Retinal pigment epithelial cell (primary cell): Measurements from ENCODE around the gene SNRNP48.

Experiments
- DNase-seq: peaks from one replicate; pipeline ENCODE4 v3.0.0-alpha.2; 2010; ENCODE audit warnings: low read depth
- H3K4me3 ChIP-seq: 2 replicates; pipeline ENCODE4 v1.5.1; 2011; ENCODE audit warnings: mild to moderate bottlenecking, low read length, control low read depth, moderate library complexity
- TF ChIP-seq, protein P1 (sequence below): conservative IDR thresholded peaks from 2 replicates; pipeline ENCODE4 v1.5.1; 2011; ENCODE audit warnings: low read depth, low read length, control low read depth, inconsistent platforms

SNRNP48 gene

DNA sequence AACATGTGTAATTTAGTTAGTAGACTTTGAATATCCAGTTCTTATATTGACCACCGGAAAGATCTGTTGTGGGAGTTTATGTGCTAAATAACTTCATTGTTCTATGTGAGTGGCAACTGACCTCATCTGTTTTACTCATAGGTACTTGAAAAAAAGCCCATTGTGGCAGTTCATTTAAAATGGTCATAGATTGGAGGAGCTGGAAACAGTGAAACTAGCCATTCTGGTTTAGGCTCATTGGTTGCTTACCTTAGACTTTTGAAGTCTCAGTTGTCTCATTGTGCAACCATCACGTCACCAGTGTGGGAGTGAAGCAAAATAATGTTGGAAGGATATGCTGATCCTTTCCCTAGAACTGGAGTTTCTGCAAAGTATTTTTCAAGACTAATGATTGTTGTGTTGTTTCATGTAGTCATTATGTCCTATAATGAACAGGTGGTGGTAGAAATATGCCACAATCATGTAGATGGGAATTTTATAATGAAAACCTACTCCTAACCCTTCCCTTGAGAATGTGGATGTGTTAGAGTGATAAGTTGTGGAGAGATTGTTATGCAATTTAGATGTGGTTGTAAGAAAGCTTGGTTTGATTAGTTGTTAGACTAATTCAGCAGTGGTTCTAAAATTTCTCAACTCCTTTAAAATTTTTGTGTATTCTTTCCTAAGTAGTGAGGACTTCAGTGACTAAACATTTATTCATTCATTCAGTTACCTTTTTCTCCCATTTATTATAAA is 30.2 kb upstream of the SNRNP48 start:
- no peak for DNase-seq
- no peak overlapping the region for H3K4me3 ChIP-seq
- TF ChIP-seq, protein P1, sequence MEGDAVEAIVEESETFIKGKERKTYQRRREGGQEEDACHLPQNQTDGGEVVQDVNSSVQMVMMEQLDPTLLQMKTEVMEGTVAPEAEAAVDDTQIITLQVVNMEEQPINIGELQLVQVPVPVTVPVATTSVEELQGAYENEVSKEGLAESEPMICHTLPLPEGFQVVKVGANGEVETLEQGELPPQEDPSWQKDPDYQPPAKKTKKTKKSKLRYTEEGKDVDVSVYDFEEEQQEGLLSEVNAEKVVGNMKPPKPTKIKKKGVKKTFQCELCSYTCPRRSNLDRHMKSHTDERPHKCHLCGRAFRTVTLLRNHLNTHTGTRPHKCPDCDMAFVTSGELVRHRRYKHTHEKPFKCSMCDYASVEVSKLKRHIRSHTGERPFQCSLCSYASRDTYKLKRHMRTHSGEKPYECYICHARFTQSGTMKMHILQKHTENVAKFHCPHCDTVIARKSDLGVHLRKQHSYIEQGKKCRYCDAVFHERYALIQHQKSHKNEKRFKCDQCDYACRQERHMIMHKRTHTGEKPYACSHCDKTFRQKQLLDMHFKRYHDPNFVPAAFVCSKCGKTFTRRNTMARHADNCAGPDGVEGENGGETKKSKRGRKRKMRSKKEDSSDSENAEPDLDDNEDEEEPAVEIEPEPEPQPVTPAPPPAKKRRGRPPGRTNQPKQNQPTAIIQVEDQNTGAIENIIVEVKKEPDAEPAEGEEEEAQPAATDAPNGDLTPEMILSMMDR = no peak

DNA sequence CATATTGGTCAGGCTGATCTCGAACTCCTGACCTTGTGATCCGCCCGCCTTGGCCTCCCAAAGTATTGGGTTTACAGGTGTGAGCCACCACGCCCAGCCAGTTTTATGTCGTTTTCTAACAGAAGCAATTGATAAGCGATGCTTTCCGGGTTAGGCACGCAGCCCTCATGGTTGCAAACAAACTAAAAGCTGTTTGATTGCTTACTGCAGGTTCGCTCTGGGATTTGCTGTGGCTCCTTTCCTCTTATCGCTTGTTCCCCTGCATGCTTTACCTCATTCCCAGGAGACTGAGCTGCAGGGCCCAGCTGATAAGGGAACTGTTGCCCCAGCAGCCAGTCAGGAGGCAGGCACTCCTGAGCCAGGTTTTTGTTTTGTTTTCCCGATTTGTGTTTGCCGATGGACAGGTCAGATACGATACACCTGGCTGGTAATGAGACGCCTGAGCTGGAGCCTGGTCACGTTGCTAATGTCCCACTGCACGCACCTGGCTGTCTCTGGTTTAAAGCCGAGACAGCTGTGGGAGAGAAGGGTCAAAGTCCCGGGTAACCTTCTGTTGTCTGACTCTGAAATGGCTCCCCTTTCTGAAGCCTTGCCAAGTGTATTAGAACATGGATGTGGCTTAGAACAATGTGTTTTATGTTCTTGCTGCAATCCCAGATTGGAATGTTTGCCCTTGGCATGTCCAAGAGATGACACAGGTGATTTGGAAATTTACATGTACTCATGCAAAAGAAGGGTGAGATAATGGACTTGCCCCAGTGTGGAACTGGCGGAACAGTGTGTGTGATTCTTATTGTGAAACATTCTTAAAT is 28.6 kb upstream of the SNRNP48 start:
- DNase-seq = no peak
- no peak overlapping the region for H3K4me3 ChIP-seq
- TF ChIP-seq, protein P1 = no peak

DNA sequence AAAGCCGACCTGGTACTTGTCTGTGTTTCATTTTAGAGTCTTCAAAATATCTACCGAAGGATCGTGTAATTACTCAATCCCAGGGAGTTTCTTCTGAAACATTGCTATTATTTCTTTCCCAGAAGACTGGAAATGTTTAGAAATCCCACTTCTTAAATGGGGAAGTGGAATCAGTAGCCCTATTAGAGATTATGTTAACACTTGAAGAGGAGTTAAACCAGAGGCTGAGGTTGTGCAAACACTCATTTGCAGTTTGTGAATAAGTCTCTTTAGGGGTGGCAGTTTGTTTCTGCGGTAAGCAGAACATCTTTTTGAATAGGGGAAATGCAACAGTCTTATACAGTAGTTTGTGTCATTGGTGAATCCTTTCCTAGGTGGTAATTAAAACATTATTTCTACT is 27.2 kb upstream of the SNRNP48 start:
- no peak overlapping the region for H3K4me3 ChIP-seq
- no peak for DNase-seq
- TF ChIP-seq, protein P1 = no peak

DNA sequence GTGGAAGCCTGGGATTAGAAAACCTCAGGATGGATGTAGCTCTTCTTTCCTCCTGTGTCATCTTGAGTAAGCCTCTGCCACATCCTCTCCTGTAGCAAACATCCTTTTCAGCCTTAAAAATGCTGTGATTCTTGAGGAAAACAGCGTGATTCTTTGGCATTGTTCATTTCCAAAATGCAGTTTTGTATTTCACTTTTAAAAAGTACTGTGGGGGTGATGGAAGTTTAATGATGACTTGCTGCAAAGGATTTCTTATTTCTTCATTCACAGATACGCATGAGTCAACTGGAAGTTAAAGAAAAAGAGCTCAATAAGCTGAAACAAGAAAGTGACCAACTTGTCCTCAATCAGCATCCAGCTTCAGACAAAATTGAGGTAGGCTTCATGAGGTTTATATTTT is 23.9 kb upstream of the SNRNP48 start:
- DNase-seq = no peak
- TF ChIP-seq, protein P1 = no peak
- no peak overlapping the region for H3K4me3 ChIP-seq

DNA sequence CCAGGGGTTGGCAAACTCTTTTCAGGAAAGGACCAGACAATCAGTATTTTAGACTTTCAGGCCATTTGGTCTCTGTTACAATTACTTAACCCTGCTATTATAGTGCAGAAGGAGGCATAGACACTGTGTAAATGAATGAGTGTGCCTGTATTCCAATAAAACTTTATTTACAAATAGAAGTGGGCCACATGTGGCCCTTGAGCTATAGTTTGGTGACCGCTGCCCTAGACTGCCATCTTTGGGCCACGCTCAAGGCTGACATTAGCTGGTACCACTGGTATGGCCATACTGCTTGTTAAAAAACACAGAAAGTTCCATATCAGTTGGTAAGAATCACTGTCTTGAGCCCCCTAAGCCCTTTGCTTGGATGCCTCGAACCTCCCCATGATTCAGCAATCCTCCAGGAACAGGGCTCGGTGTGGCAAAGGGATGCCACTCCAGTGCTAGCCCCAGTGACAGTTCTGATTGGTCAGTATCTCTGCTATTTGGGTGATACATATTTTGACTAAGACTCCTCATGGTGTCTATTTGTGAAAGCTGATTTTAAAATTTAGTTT is 23.3 kb upstream of the SNRNP48 start:
- H3K4me3 ChIP-seq = no peak overlapping the region
- DNase-seq = no peak
- TF ChIP-seq, protein P1 = no peak

DNA sequence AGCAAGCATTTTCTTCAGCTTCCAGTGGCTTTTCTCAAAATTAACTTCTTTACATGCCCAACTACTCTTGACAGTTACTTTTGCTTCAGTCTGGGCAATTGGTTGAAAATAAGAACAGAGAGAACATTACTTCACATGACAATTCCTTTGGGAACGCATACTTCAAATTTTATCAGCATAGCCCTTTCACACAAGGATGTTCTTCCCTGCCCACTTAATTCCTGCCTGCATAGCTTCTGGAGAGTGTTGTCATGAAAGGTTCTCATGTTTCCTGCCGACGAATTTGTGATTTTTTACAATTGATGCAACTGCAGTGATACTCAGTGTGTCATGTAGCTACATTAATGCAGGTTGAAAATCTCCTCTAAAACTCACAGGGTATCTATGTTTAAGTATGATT is 22.0 kb upstream of the SNRNP48 start:
- H3K4me3 ChIP-seq = no peak overlapping the region
- DNase-seq = no peak
- TF ChIP-seq, protein P1 = no peak
